Stimulated activated CD8-positive, alpha-beta memory T cell treated with anti-CD3 and anti-CD28 coated beads, Interleukin-15, amount 100 ng/mL, for 4 hours (primary cell): ENCODE measurements around the gene RBFOX1.

Source experiments
- DNase-seq, 2 donors: peaks; one replicate each; pipeline ENCODE4 v3.0.0-alpha.2; 2020; ENCODE audit warnings: low read depth in 2 of 2

Gene RBFOX1

GRCh38 chr16:7332611-7333010 is at the start of gene RBFOX1:
RBFOX1 (plus strand) TSS chr16:7332845.
- no peak for DNase-seq

- no peak for DNase-seq
Observed at GRCh38 chr16:7284780-7285179, 47.9 kb upstream of the RBFOX1 start.

- no peak for DNase-seq
Observed at GRCh38 chr16:7285520-7285919, 47.1 kb upstream of the RBFOX1 start.

GRCh38 chr16:7289299-7289698 is 43.3 kb upstream of the RBFOX1 start:
- no peak for DNase-seq

GRCh38 chr16:7290682-7291081 is 42.0 kb upstream of the RBFOX1 start:
- no peak for DNase-seq

- DNase-seq: no peak
Observed at GRCh38 chr16:7294020-7294419, 38.6 kb upstream of the RBFOX1 start.

- no peak for DNase-seq
Observed at GRCh38 chr16:7303052-7303610, 29.5 kb upstream of the RBFOX1 start.

- DNase-seq: no peak
Observed at GRCh38 chr16:7303660-7304200, 28.9 kb upstream of the RBFOX1 start.

- DNase-seq: no peak
Observed at GRCh38 chr16:7304279-7304678, 28.4 kb upstream of the RBFOX1 start.

GRCh38 chr16:7304958-7305357 is 27.7 kb upstream of the RBFOX1 start:
- no peak for DNase-seq

- DNase-seq: no peak
Observed at GRCh38 chr16:7313170-7313569, 19.5 kb upstream of the RBFOX1 start.

- no peak for DNase-seq
Observed at GRCh38 chr16:7314163-7314562, 18.5 kb upstream of the RBFOX1 start.

GRCh38 chr16:7315813-7316212 is 16.8 kb upstream of the RBFOX1 start:
- no peak for DNase-seq

- no peak for DNase-seq
Observed at GRCh38 chr16:7316281-7316888, 16.3 kb upstream of the RBFOX1 start.

GRCh38 chr16:7317982-7318381 is 14.7 kb upstream of the RBFOX1 start:
- DNase-seq: no peak

GRCh38 chr16:7318686-7319085 is 14.0 kb upstream of the RBFOX1 start:
- no peak for DNase-seq

GRCh38 chr16:7319514-7319913 is 13.1 kb upstream of the RBFOX1 start:
- DNase-seq: no peak

GRCh38 chr16:7321661-7322060 is 11.0 kb upstream of the RBFOX1 start:
- no peak for DNase-seq

- DNase-seq: no peak
Observed at GRCh38 chr16:7324321-7324720, 8.3 kb upstream of the RBFOX1 start.

GRCh38 chr16:7325834-7326233 is 6.8 kb upstream of the RBFOX1 start:
- DNase-seq: no peak

- no peak for DNase-seq
Observed at GRCh38 chr16:7330709-7331108, 1.9 kb upstream of the RBFOX1 start.

GRCh38 chr16:7331997-7332396 is 648 bp upstream of the RBFOX1 start:
- DNase-seq: no peak

GRCh38 chr16:7333180-7333725 is 608 bp downstream of the RBFOX1 start:
- DNase-seq: no peak
